GM23338 (cell line): ENCODE data around the gene PPM1H. TPM values are rescaled to one million over a fixed set of nuclear protein-coding genes. Genes with fewer than 3 reads are reported as not detected.
"Not testable (repeated sequence)": the region's sequence is repeated elsewhere in the genome, so short reads cannot be mapped to it uniquely, and the experiment has no call there.

Source experiments
- ATAC-seq: fragments of 200-7000 bp; cut with Tn5 transposase; 3 replicates; pipeline ENCODE4 v1.9.1; 2020
- DNase-seq: peaks from one replicate; pipeline ENCODE4 v3.0.0-alpha.2; 2015; ENCODE audit warnings: low spot score
- H2AFZ ChIP-seq: fragments of 200-600 bp; sonication (generic); 2 replicates; pipeline ENCODE4 v1.8.0; 2016; ENCODE audit warnings: antibody characterized with exemption, mild to moderate bottlenecking, moderate library complexity
- H3F3A ChIP-seq: fragments of 200-600 bp; sonication (generic); replicated peaks from 2 replicates; pipeline ENCODE4 v1.8.0; 2017; ENCODE audit warnings: antibody characterized with exemption, mixed run types, low read depth
- H3K27ac ChIP-seq: fragments of 200-600 bp; sonication (generic); 2 replicates; pipeline ENCODE4 v1.6.1; 2016; ENCODE audit warnings: low read depth
- H3K27me3 ChIP-seq: fragments of 200-600 bp; sonication (generic); 2 replicates; pipeline ENCODE4 v1.8.0; 2016; ENCODE audit warnings: mild to moderate bottlenecking, mixed run types, moderate library complexity; ENCODE audit not compliant: insufficient read depth
- H3K36me3 ChIP-seq: fragments of 200-600 bp; sonication (generic); 2 replicates; pipeline ENCODE4 v1.8.0; 2016; ENCODE audit warnings: mild to moderate bottlenecking; ENCODE audit not compliant: insufficient read depth
- H3K4me1 ChIP-seq: fragments of 200-600 bp; sonication (generic); 2 replicates; pipeline ENCODE4 v1.8.0; 2016; ENCODE audit warnings: mild to moderate bottlenecking, moderate library complexity; ENCODE audit not compliant: insufficient read depth
- H3K4me2 ChIP-seq: fragments of 200-600 bp; sonication (generic); 2 replicates; pipeline ENCODE4 v1.7.1; 2017; ENCODE audit warnings: mixed run types
- H3K4me3 ChIP-seq: fragments of 200-600 bp; sonication (generic); 2 replicates; pipeline ENCODE4 v1.6.1; 2016; ENCODE audit warnings: mixed run types
- H3K79me2 ChIP-seq: fragments of 200-600 bp; sonication (generic); replicated peaks from 2 replicates; pipeline ENCODE4 v1.8.0; 2017; ENCODE audit warnings: mild to moderate bottlenecking; ENCODE audit not compliant: insufficient read depth
- H3K9me2 ChIP-seq: fragments of 200-600 bp; sonication (generic); 2 replicates; pipeline ENCODE4 v1.8.0; 2017; ENCODE audit not compliant: insufficient read depth
- H4K20me1 ChIP-seq: fragments of 200-600 bp; sonication (generic); replicated peaks from 2 replicates; pipeline ENCODE4 v1.8.0; 2017; ENCODE audit warnings: mild to moderate bottlenecking; ENCODE audit not compliant: insufficient read depth
- H3K27ac Mint-ChIP-seq: 2 replicates; pipeline ENCODE4 v1.8.0; 2020; ENCODE audit warnings: inconsistent platforms, mild to moderate bottlenecking, moderate library complexity, mixed read lengths
- H3K27me3 Mint-ChIP-seq: 3 replicates; pipeline ENCODE4 v1.8.0; 2022; ENCODE audit warnings: low read depth, mild to moderate bottlenecking, moderate library complexity, mixed read lengths, inconsistent platforms; ENCODE audit not compliant: insufficient read depth, poor library complexity
- H3K36me3 Mint-ChIP-seq: 3 replicates; pipeline ENCODE4 v1.8.0; 2021; ENCODE audit warnings: low read depth, mild to moderate bottlenecking, inconsistent platforms, moderate library complexity, mixed read lengths
- H3K4me1 Mint-ChIP-seq: 3 replicates; pipeline ENCODE4 v1.8.0; 2020; ENCODE audit warnings: mild to moderate bottlenecking, inconsistent platforms, mixed read lengths
- H3K4me3 Mint-ChIP-seq: 3 replicates; pipeline ENCODE4 v1.8.0; 2021; ENCODE audit warnings: moderate library complexity, mild to moderate bottlenecking, inconsistent platforms, mixed read lengths
- H3K9me3 Mint-ChIP-seq: 3 replicates; pipeline ENCODE4 v1.8.0; 2020; ENCODE audit warnings: moderate library complexity, mild to moderate bottlenecking, inconsistent platforms, mixed read lengths
- ETS1 ChIP-seq: IDR thresholded peaks from 2 replicates; pipeline ENCODE4 v1.6.1; 2016; ENCODE audit warnings: antibody characterized with exemption
- EZH2phosphoT487 ChIP-seq: fragments of 200-600 bp; sonication (generic); IDR thresholded peaks from one replicate; pipeline ENCODE4 v1.8.1; 2018; ENCODE audit warnings: antibody characterized with exemption; ENCODE audit not compliant: unreplicated experiment
- polyA plus RNA-seq: library from polyadenylated mRNA; unstranded; fragments of >200 nt; fragmentation: Nextera tagmentation; extraction: Ambion mirVana; gene quantifications from 2 replicates; pipeline ENCODE4 v1.2.1, GENCODE V29; 2016
- total RNA-seq: library from RNA; depleted of rRNA; stranded (reverse); fragments of >200 nt; shearing (Covaris generic); gene quantifications from 2 replicates; pipeline ENCODE4 v1.2.3, GENCODE V29; 2014
- TF ChIP-seq, protein P1 (sequence below): fragments of 250-450 bp; sonication (Bioruptor Pico); IDR thresholded peaks from 2 replicates; pipeline ENCODE4 v1.5.0; 2020; ENCODE audit warnings: mild to moderate bottlenecking, moderate library complexity

Gene PPM1H
- total and polyA plus RNA-seq, 2 experiments from 2014 or later, result 11.4 to 41.2 TPM

- TF ChIP-seq, protein P1, sequence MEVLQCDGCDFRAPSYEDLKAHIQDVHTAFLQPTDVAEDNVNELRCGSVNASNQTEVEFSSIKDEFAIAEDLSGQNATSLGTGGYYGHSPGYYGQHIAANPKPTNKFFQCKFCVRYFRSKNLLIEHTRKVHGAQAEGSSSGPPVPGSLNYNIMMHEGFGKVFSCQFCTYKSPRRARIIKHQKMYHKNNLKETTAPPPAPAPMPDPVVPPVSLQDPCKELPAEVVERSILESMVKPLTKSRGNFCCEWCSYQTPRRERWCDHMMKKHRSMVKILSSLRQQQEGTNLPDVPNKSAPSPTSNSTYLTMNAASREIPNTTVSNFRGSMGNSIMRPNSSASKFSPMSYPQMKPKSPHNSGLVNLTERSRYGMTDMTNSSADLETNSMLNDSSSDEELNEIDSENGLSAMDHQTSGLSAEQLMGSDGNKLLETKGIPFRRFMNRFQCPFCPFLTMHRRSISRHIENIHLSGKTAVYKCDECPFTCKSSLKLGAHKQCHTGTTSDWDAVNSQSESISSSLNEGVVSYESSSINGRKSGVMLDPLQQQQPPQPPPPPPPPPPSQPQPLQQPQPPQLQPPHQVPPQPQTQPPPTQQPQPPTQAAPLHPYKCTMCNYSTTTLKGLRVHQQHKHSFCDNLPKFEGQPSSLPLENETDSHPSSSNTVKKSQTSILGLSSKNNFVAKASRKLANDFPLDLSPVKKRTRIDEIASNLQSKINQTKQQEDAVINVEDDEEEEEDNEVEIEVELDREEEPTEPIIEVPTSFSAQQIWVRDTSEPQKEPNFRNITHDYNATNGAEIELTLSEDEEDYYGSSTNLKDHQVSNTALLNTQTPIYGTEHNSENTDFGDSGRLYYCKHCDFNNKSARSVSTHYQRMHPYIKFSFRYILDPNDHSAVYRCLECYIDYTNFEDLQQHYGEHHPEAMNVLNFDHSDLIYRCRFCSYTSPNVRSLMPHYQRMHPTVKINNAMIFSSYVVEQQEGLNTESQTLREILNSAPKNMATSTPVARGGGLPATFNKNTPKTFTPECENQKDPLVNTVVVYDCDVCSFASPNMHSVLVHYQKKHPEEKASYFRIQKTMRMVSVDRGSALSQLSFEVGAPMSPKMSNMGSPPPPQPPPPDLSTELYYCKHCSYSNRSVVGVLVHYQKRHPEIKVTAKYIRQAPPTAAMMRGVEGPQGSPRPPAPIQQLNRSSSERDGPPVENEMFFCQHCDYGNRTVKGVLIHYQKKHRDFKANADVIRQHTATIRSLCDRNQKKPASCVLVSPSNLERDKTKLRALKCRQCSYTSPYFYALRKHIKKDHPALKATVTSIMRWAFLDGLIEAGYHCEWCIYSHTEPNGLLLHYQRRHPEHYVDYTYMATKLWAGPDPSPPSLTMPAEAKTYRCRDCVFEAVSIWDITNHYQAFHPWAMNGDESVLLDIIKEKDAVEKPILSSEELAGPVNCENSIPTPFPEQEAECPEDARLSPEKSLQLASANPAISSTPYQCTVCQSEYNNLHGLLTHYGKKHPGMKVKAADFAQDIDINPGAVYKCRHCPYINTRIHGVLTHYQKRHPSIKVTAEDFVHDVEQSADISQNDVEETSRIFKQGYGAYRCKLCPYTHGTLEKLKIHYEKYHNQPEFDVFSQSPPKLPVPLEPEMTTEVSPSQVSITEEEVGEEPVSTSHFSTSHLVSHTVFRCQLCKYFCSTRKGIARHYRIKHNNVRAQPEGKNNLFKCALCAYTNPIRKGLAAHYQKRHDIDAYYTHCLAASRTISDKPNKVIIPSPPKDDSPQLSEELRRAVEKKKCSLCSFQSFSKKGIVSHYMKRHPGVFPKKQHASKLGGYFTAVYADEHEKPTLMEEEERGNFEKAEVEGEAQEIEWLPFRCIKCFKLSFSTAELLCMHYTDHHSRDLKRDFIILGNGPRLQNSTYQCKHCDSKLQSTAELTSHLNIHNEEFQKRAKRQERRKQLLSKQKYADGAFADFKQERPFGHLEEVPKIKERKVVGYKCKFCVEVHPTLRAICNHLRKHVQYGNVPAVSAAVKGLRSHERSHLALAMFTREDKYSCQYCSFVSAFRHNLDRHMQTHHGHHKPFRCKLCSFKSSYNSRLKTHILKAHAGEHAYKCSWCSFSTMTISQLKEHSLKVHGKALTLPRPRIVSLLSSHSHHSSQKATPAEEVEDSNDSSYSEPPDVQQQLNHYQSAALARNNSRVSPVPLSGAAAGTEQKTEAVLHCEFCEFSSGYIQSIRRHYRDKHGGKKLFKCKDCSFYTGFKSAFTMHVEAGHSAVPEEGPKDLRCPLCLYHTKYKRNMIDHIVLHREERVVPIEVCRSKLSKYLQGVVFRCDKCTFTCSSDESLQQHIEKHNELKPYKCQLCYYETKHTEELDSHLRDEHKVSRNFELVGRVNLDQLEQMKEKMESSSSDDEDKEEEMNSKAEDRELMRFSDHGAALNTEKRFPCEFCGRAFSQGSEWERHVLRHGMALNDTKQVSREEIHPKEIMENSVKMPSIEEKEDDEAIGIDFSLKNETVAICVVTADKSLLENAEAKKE (CRISPR knock-in tag), result no peak
- no peak for TF ChIP-seq ETS1
- TF ChIP-seq EZH2phosphoT487, result no peak
Observed at GRCh38 chr12:62882140-62882539, 52.8 kb downstream of the PPM1H start (continued).

GRCh38 chr12:62879691-62880090 lies 55.3 kb downstream of the PPM1H start:
- H3K4me1 Mint-ChIP-seq, result peaks cover 18% of the 10 kb centered on the region
- H3K27ac Mint-ChIP-seq, result no peak overlapping the region
- Histone ChIP-seq H3K4me2 (no peak overlapping the region), H2AFZ (no peak overlapping the region), H3K79me2 (peaks cover 30% of the 10 kb centered on the region; the same call in 1 of the 2 replicates), H3K27me3 (no peaks in the 10 kb centered on the region), H3F3A (no peaks in the 10 kb centered on the region), H3K9me2 (peaks cover 4% of the 10 kb centered on the region; the same call in 1 of the 2 replicates), H4K20me1 (peaks cover 5% of the 10 kb centered on the region; the same call in 1 of the 2 replicates), H3K4me1 (no peaks in the 10 kb centered on the region), H3K4me3 (no peak overlapping the region), H3K27ac (no peak overlapping the region), H3K36me3 (no peaks in the 10 kb centered on the region)
- peaks cover 35% of the 10 kb centered on the region for H3K36me3 Mint-ChIP-seq
- DNase-seq, result no peak
- ATAC-seq, result no peak
- peaks cover 4% of the 10 kb centered on the region for H3K27me3 Mint-ChIP-seq
- no peak overlapping the region for H3K4me3 Mint-ChIP-seq
- peaks cover under 1% of the 10 kb centered on the region; the same call in 2 of the 3 replicates for H3K9me3 Mint-ChIP-seq
- TF ChIP-seq, protein P1 (CRISPR knock-in tag), result no peak

GRCh38 chr12:62879228-62879627 lies 55.7 kb downstream of the PPM1H start:
- H3K27ac ChIP-seq, H3K27me3 ChIP-seq, DNase-seq, H3K4me1 ChIP-seq, H3K9me3 Mint-ChIP-seq, H3K27me3 Mint-ChIP-seq, H3K9me2 ChIP-seq, H3K27ac Mint-ChIP-seq, H2AFZ ChIP-seq, H4K20me1 ChIP-seq, H3K4me3 ChIP-seq, ATAC-seq, H3K36me3 ChIP-seq, H3F3A ChIP-seq, H3K4me2 ChIP-seq, H3K4me3 Mint-ChIP-seq: not testable (repeated sequence)
- peaks cover 33% of the 10 kb centered on the region for H3K36me3 Mint-ChIP-seq
- H3K4me1 Mint-ChIP-seq, result peaks cover 18% of the 10 kb centered on the region
- H3K79me2 ChIP-seq, result peaks cover 31% of the 10 kb centered on the region; the same call in 1 of the 2 replicates
